Stomach (tissue), 9 donors: ENCODE data around the gene ADAM20. TPM values are rescaled to one million over a fixed set of nuclear protein-coding genes. Genes with fewer than 3 reads are reported as not detected.

Experiments
- DNase-seq, 2 donors: peaks; one replicate each; pipeline versions ENCODE4 v3.0.0 to v3.0.0-alpha.2; 2013 to 2019
- H3K27ac ChIP-seq, 5 donors: fragments of 200-600 bp in 4 of 5; sonication (generic) in 4 of 5; one replicate each; pipeline ENCODE4 v1.5.1; 2013 to 2019; ENCODE audit warnings: mild to moderate bottlenecking in 1 of 5, moderate library complexity in 1 of 5
- H3K27me3 ChIP-seq, 3 donors: fragments of 200-600 bp; sonication (generic); one replicate each; pipeline ENCODE4 v1.5.1; 2017 to 2019; ENCODE audit warnings: mixed run types in 1 of 3
- H3K36me3 ChIP-seq, 4 donors: fragments of 200-600 bp; sonication (generic); 1 replicate in 3 of 4; 2 replicates in 1 of 4; pipeline ENCODE4 v1.5.1; 2016 to 2019
- H3K4me1 ChIP-seq, 4 donors: fragments of 200-600 bp; sonication (generic); one replicate each; pipeline ENCODE4 v1.5.1; 2016 to 2019
- H3K4me3 ChIP-seq, 4 donors: fragments of 200-600 bp; sonication (generic) in 3 of 4; one replicate each; pipeline ENCODE4 v1.5.1; 2016 to 2019; ENCODE audit warnings: mild to moderate bottlenecking in 1 of 4
- H3K9me3 ChIP-seq, 4 donors: fragments of 200-600 bp; sonication (generic); one replicate each; pipeline ENCODE4 v1.5.1; 2016 to 2019
- CTCF ChIP-seq, 7 experiments: fragments of 450-650 bp in 4 of 7; fragments of 200-600 bp in 3 of 7; sonication (generic) in 3 of 7; IDR thresholded peaks; one replicate each; pipeline ENCODE4 v1.5.1; 2016 to 2019; ENCODE audit warnings: antibody characterized with exemption in 7 of 7, control low read depth in 2 of 7, mild to moderate bottlenecking in 1 of 7
- EP300 ChIP-seq: sonication (generic); formaldehyde crosslinking; IDR thresholded peaks from one replicate; pipeline ENCODE4 v1.6.1; 2017; ENCODE audit warnings: antibody characterized with exemption
- POLR2A ChIP-seq, 4 donors: fragments of 450-650 bp; IDR thresholded peaks; one replicate each; pipeline ENCODE4 v1.6.1; 2016; ENCODE audit warnings: antibody characterized with exemption in 4 of 4, control low read depth in 2 of 4, mild to moderate bottlenecking in 1 of 4, moderate library complexity in 1 of 4
- POLR2AphosphoS5 ChIP-seq, 3 donors: sonication (generic); formaldehyde crosslinking; IDR thresholded peaks; one replicate each; pipeline ENCODE4 v1.6.1; 2016; ENCODE audit warnings: antibody characterized with exemption in 3 of 3
- WGBS, 5 donors: extraction: QIAGEN DNeasy Blood & Tissue Kit in 3 of 5; methylation state at CpG; one replicate each; pipeline versions ENCODE4 v1.1.5 to v1.1.7; 2013 to 2018; 5-methylcytosine and 5-hydroxymethylcytosine counted together
- intact Hi-C: fragments of 100-400 bp; cut with DNase I; formaldehyde crosslinking; loops from one replicate; pipeline ENCODE4 v1.15.1; 2023; ENCODE audit warnings: low total_unique reads
- polyA plus RNA-seq, 3 donors: library from polyadenylated mRNA; stranded (reverse); fragments of 200-250 nt; gene quantifications; one replicate each; pipeline ENCODE4 v1.2.3, GENCODE V29; 2013
- total RNA-seq, 5 donors: library from RNA; depleted of rRNA; stranded (reverse); fragments of >200 nt; gene quantifications; one replicate each; pipeline versions ENCODE4 v1.1.0 to v1.2.3, GENCODE V29; 2014 to 2016
- donor health status: healthy with polysubstance abuse.
- donor health status: Bipolar disorder and iron deficiency.
- donor health status: healthy.

Gene ADAM20
- total and polyA plus RNA-seq, 8 donors = 0.10 to 7.6 (median 1.1) TPM; not detected in 4

- H3K36me3 ChIP-seq = peaks cover 0 to 10% (median 2%) of the 10 kb centered on the region in 4 donors
- H3K27ac ChIP-seq = no peak overlapping the region
- H3K4me3 ChIP-seq = peak overlapping the region in 3 of 4 donors; percentile 6 to 19 (median 12)
- no peaks in the 10 kb centered on the region for H3K9me3 ChIP-seq
- peak in 1 of 2 donors; percentile 36 for DNase-seq
- H3K4me1 ChIP-seq = peaks cover 0 to 6% (median 3%) of the 10 kb centered on the region in 4 donors
- WGBS, 5 donors = 25 to 42% (median 37%) methylated on average over 19 of the region's 19 CpGs
- no peaks in the 10 kb centered on the region for H3K27me3 ChIP-seq
- intact Hi-C loops = no loop called here
- TF ChIP-seq POLR2AphosphoS5 (IDR thresholded peaks at IDR 0.05) (no peak), POLR2A (IDR thresholded peaks at IDR 0.05) (no peak), EP300 (no peak), CTCF (IDR thresholded peaks at IDR 0.05) (no peak)
Observed at GRCh38 chr14:70555890-70556289, 21.1 kb upstream of the ADAM20 start.

DNA sequence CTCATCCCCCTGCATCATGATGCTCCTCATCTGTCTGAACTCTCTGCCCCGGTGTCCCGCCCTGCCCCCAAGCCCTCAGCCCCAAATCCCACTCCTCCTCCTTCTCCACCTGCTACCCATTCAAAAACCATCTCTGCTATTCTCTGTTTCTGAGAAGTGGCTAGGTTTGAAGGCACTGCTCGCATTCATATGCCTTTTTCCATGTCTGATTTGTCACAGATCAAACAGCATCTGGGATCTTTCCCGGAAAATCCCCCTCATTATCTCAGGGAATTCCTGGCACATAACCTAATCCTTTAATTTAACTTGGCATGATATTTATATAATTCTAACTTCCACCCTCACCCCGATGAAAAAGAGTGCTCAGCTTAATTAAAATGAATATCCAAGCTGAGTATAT is 3.3 kb upstream of the ADAM20 start:
- no peak overlapping the region for H3K27ac ChIP-seq
- H3K4me1 ChIP-seq = no peaks in the 10 kb centered on the region
- 62 to 87% (median 77%) methylated on average over 5 of the region's 5 CpGs for WGBS, 5 donors
- TF ChIP-seq POLR2AphosphoS5 (IDR thresholded peaks at IDR 0.05) (no peak), EP300 (no peak), POLR2A (IDR thresholded peaks at IDR 0.05) (no peak), CTCF (IDR thresholded peaks at IDR 0.05) (no peak)
- H3K4me3 ChIP-seq = no peak overlapping the region
- DNase-seq = no peak
- H3K9me3 ChIP-seq = peaks cover 0 to 21% (median 8%) of the 10 kb centered on the region in 4 donors
- intact Hi-C loops = no loop called here
- peaks cover 0 to 15% (median 6%) of the 10 kb centered on the region in 4 donors for H3K36me3 ChIP-seq
- H3K27me3 ChIP-seq = no peaks in the 10 kb centered on the region

DNA sequence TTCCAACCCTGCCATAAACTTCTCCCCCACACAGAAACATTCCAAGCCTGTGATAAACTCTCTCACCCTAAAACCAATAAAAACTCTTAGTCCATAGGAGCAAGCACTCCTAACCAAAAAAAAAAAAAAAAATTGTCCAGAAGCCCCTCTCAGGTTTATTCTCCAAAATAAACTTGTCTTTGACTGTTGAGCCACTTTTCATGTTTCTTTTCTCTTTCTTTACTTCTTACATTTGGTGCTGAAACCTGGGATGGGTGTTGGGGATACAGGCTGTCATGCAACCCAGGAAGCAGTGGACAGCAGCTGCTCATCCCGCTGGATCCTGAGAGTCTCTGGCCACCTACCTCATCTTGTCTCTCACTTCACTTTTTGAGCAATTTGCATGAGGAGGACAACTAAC is 2.0 kb upstream of the ADAM20 start:
- Histone ChIP-seq H3K4me1 (no peaks in the 10 kb centered on the region), H3K27me3 (no peaks in the 10 kb centered on the region), H3K9me3 (peaks cover 0 to 21% (median 10%) of the 10 kb centered on the region in 4 donors), H3K36me3 (peaks cover 0 to 25% (median 8%) of the 10 kb centered on the region in 4 donors), H3K4me3 (no peak overlapping the region), H3K27ac (no peak overlapping the region)
- intact Hi-C loops = no loop called here
- DNase-seq = no peak
- no peak for TF ChIP-seq POLR2AphosphoS5 (IDR thresholded peaks at IDR 0.05)
- no peak for TF ChIP-seq EP300
- TF ChIP-seq POLR2A (IDR thresholded peaks at IDR 0.05) = no peak
- TF ChIP-seq CTCF (IDR thresholded peaks at IDR 0.05) = no peak
- 29 to 98% (median 75%) methylated on average over 1 of the region's 1 CpG for WGBS, 5 donors

DNA sequence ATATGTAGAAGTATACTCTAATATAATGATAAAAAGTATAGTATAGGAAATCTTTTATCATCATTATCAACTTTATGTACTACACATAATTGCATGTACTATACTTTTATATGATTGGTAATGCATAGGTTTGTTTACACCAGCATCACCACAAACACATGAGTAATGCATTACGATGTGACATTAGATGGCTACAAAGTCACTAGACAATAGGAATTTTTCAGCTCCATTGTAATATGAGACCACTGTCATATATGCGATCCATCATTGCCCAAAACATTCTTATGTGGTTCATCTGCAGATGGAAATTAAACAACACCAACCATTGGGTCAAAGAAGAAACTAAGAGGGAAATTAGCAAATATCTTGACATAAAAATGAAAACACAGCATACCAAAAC is 4.4 kb downstream of the ADAM20 start:
- 95 to 99% (median 97%) methylated on average over 2 of the region's 2 CpGs for WGBS, 5 donors

More for the DNA sequence above, 4.4 kb downstream of the ADAM20 start:
- no peak for TF ChIP-seq POLR2AphosphoS5 (IDR thresholded peaks at IDR 0.05)
- no peak for TF ChIP-seq POLR2A (IDR thresholded peaks at IDR 0.05)
- TF ChIP-seq EP300 = no peak
- no peak for TF ChIP-seq CTCF (IDR thresholded peaks at IDR 0.05)
- no peak for DNase-seq
- intact Hi-C loops = no loop called here
- H3K4me1 ChIP-seq = no peaks in the 10 kb centered on the region
- no peaks in the 10 kb centered on the region for H3K27me3 ChIP-seq
- H3K9me3 ChIP-seq = peaks cover 0 to 10% (median 2%) of the 10 kb centered on the region in 4 donors
- H3K36me3 ChIP-seq = peaks cover 0 to 15% (median 4%) of the 10 kb centered on the region in 4 donors
- no peak overlapping the region for H3K4me3 ChIP-seq
- no peak overlapping the region for H3K27ac ChIP-seq
